Renal pelvis (tissue), 4 donors: ENCODE results near the gene CLEC4D. TPM values are rescaled to one million over a fixed set of nuclear protein-coding genes. Genes with fewer than 3 reads are reported as not detected.
"Not testable (repeated sequence)": the region's sequence is repeated elsewhere in the genome, so short reads cannot be mapped to it uniquely, and the experiment has no call there.

Source experiments
- DNase-seq: peaks from one replicate; pipeline ENCODE4 v3.0.0-alpha.2; 2013
- polyA plus RNA-seq, 3 donors: library from polyadenylated mRNA; unstranded; fragments of 120-200 nt; gene quantifications; one replicate each; pipeline ENCODE4 v1.2.1, GENCODE V29; 2013; ENCODE audit not compliant: insufficient read length in 3 of 3

The CLEC4D gene
- polyA plus RNA-seq, 3 donors = 0.16 to 0.70 (median 0.49) TPM

GRCh38 chr12:8532045-8532444 lies 18.7 kb downstream of the CLEC4D start:
- DNase-seq = no peak

GRCh38 chr12:8537820-8538219 lies 24.5 kb downstream of the CLEC4D start:
- not testable (repeated sequence) for DNase-seq

DNA sequence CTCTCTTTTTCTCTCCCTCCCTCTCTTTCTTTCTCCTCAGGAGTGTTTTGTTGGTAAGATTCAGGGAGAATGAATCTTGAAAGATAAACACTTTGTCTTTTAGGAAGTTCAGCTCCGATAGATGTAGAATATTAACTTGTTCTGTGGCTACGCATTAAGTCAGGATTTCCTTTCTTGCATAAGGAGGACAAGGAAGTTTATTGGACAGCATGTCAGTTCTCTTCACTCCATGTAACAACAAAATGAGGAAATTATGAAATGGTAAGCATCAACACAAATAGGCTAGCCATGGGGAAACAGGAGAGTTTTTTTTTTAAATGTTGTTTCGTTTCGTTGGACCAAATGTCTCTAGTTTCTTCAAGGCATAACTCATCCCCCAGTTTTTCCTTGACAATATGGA lies 27.5 kb downstream of the CLEC4D start, which contains the start of gene CLEC4E:
Gene CLEC4E (minus strand): TSS at position 75 of the 400 bp plus-strand sequence. CDS start 108 bp downstream, outside the sequence.
- not testable (repeated sequence) for DNase-seq

DNA sequence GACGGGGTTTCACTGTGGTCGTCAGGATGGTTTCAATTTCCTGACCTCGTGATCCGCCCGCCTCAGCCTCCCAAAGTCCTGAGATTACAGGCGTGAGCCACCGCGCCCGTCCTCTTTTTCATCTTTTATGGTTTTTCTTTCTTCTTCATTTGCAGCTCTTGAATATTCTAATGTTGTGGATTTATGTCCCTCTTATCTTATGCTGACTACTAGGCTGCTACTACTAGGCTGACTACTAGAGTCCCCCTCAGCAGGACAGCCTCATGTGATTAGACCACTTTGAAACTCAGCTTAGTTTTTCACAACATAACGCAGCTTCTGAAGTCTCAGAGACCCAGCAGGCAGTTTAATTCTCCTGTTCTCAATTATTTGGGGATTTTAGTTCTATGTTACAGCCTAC lies 28.3 kb downstream of the CLEC4D start:
- no peak for DNase-seq

GRCh38 chr12:8544295-8544694 lies 31.0 kb downstream of the CLEC4D start:
- peak; percentile 60 for DNase-seq

DNA sequence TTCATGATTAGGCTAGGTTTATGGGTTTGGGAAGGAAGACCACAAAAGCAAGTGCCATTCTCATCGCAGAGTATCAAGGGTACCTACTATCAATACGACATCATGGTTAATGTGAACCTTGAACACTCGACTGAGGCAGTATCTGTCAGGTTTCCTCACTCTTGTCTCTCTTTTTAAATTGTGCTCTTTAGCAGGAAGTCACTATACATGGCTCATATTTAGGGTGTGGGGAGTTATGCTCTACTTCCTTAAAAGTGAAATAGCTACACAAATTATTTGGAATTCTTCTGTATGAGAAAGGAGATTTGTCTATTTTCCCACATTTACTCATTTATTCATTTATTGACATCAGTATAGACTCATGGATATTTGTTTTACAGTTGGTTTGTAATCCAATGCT lies 33.3 kb downstream of the CLEC4D start:
- DNase-seq = no peak

DNA sequence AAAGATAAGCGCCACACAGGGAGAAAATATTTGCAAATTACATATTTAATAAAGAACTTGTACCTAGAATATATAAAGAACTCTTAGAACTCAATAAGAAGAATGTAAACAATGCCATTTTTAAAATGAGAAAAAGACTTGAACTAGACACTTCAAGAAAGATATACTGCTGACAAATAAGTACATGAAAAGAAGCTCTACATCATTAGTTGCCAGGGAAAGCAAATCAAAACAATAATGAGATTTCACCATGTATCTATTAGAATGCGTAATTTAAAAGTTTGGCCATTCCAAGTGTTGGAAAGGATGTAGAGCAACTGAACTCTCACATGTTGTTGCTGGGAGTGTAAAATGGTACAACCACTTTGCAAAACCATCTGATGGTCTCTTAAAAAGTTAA lies 34.3 kb downstream of the CLEC4D start:
- DNase-seq = no peak

DNA sequence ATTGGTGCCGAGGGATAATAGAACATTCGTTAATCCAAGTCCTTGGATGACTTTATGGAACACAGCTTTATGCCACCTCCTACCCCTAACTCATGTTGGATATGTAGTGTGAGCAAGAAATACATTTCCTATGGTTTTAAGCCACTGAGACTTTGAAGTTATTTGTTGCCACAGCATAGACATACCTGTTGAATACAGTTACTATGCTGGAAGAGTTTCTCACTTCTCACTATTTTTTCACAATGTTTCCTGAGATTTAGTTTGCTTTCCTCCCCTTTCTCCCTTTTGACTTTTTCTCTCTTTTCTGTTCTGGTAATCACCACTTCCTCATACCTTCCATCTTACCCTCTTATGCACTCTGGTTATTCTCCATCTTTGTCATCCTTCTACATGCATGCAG lies 34.9 kb downstream of the CLEC4D start:
- no peak for DNase-seq

DNA sequence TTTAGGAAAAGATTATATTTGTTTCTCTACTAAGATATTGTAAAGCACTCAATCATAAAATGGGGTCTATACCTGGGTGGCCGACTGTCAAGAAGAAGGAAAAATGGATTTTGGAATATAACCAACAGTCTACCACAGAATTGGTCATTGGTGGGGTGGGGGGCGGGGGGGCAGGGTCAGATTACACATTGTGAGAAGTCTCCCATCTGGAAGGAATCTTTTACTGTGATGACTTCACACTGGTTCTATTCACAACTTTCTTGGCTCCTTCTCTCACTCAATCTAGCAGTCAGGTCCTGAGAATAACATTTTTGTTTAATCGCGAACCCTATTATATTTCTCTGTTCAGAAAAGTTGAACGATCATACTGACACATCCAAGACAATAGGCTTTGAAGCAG lies 36.1 kb downstream of the CLEC4D start:
- DNase-seq = no peak

- no peak for DNase-seq
Observed at GRCh38 chr12:8553088-8553627, 39.9 kb downstream of the CLEC4D start.

- DNase-seq = no peak
Observed at GRCh38 chr12:8554451-8555195, 41.3 kb downstream of the CLEC4D start.

DNA sequence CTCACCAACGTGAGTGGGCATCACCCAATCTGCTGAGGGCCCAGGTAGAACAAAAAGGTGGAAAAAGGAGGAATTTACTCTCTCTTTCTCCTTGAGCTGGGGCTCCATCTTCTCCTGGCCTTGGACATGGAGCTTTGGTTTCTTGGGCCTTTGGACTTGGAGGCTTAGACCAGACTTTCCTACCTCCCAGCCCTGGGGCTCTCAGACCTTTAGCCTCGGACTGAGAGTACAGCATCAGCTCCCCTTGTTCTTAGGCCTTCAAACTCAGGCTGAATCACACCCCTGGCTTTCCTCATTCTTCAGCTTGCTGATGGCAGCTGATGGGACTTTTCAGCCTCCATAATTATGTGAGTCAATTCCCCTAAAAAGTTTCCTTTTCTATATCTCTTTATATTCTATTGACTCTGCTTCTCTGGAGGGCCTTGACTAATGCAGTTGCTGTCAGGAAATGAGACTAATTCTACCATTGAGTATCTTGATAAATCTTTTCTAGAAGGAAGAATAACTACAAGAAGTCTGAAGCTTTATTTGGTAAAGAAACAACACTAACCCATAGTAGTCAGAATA lies 43.3 kb downstream of the CLEC4D start:
- DNase-seq = no peak

DNA sequence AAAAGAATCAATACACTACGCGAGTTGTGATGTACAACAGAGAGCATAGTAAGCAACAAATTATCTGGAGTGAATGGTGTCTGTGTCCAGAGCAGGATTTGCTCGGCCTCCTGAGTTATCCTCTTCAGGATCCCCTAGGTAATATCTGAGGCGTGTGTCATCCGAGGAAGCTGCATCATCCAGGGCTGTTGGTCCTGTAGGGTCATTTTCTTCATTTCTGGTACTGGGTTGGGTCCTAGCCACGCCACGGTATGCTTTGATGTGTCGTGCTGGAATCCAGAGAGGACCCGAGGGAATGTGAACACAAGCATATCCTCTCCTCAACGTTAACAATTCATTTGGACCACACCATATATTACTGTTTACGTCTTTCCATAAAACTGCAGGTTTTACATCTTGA lies 46.4 kb downstream of the CLEC4D start:
- DNase-seq = no peak

DNA sequence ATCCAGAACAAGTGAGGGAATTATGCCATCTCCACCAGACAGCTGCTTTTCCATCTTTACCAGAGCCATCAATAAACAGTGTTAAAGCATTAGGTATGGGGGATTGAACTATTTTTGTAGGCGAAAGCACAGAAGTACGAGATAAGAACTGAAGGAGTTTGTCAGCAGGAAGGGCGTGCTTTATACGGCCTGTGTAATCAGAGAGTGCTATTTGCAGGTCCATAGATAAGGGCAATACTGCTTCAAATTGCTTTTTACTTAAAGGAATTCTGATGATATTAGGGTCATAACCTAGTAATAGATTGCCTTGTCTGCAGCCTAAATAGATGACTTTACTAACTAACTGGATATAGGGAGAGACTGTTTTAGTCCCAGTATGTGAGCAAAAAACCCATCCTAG lies 47.7 kb downstream of the CLEC4D start:
- DNase-seq = no peak

DNA sequence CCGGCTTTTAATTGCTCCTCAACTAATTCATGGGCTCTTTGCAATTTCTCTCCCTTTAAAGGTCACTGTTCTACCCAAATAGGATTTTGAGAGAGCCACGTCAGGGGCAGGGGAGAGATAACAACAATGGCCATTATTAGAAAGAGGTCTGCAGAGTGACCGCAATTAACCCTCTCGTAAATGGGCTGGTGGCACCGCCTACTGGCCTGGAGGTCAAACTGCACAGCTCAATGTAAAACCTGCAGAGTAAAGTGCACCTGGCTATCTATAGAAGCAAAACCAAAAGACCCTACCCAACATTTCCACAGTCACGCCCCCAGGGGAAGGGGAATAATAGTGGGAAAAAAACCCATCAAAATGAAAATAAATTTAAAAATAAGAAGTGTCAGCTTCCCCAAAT lies 49.0 kb downstream of the CLEC4D start:
- no peak for DNase-seq

GRCh38 chr12:8563356-8563755 lies 50.1 kb downstream of the CLEC4D start:
- no peak for DNase-seq

DNA sequence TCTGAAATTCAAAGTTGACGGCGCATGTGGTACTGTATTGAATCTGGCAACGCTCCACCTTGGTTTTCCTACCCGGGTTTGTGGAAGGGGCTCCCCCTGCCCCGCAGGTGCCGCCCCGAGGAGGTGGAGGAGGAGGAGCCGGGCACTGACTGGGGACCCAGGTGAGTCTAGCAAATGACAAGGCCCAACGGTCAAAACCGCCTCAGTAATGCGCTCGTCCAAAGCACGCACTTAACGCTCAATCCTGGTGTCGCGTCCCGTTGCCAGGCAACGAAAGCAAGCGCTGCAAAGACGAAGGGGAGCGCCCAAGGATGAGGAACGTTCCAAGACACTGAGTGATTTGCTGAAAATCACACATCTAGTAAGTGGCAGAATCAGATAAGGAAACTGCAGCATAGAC lies 51.4 kb downstream of the CLEC4D start:
- DNase-seq = no peak

GRCh38 chr12:8566052-8566451 lies 52.7 kb downstream of the CLEC4D start:
- not testable (repeated sequence) for DNase-seq

DNA sequence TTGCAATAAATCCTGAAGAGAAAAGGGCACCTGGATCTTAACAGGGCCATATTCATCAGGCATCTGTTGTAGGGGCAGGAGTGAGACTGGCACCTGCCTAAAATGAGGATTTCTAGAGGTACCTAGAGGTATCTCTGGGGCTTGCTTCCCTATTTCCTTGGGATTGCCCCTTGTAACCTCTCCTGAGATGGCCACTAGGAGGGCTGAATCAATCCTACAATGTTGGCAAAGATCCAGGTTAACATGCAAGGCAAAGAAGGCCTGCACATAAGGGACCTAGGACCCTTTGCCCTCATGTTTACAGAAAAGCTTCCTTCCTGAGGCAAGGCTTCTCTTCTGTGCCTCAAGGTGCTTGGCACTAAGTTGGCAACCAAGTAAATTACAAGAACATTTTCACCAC lies 53.2 kb downstream of the CLEC4D start:
- no peak for DNase-seq
